ENCODE results near the gene HTT.

GRCh38 chr4:3059943-3060342 is 14.5 kb upstream of the HTT start:
- TF ChIP-seq EZH2 (IDR thresholded peaks at IDR 0.05), result no peak
- TF ChIP-seq POLR2AphosphoS5 (IDR thresholded peaks at IDR 0.05; ENCODE audit: borderline replicate concordance, low read depth, low read length), result no peak
